GM18868 (cell line): ENCODE data around the gene PODNL1.

Experiments used
- ATAC-seq: cut with Tn5 transposase; IDR thresholded peaks from one replicate; pipeline ENCODE4 v1.9.1; 2021; ENCODE audit warnings: mild to moderate bottlenecking, moderate library complexity; ENCODE audit not compliant: unreplicated experiment

Gene PODNL1, protein sequence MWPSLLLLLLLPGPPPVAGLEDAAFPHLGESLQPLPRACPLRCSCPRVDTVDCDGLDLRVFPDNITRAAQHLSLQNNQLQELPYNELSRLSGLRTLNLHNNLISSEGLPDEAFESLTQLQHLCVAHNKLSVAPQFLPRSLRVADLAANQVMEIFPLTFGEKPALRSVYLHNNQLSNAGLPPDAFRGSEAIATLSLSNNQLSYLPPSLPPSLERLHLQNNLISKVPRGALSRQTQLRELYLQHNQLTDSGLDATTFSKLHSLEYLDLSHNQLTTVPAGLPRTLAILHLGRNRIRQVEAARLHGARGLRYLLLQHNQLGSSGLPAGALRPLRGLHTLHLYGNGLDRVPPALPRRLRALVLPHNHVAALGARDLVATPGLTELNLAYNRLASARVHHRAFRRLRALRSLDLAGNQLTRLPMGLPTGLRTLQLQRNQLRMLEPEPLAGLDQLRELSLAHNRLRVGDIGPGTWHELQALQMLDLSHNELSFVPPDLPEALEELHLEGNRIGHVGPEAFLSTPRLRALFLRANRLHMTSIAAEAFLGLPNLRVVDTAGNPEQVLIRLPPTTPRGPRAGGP

DNA sequence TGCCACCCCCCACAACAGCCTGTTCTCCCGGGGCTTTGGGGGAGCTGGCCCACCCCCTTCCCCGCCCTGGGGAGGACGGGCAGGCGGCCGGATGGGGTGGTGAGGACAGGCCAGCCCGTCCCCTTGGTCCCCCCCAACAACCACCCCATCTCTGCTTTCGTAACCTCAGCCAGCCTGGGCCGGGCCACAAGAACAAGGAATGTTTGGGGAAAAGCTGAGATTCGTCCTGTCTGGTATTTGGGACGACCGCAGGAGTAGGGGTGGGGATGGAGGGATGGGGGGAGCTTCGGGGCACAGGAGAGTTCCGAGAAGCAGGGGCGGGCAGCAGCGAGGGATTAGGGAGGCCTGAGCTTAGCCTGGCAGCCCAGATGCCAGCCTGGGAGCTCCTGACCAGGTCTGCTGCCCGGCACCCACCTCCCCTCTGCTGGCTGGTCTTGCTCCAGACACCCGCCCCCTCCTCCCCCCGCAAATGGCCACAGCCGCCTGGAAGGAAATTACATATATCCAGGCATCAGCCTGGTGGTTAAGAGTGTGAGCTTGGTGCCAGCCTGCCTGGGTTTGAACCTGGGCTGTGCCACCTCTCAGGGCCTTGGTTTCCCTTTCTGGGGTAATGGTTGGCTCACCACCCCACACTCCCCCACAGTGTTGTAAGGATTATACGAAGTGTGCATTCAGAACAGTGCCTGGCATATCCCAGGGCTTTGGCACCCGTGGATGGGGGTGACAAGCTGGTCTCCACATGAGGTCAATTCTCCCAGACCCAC is at the start of gene PODNL1:
Gene PODNL1, minus strand, starts transcription at position 117 of the 764 bp plus-strand sequence. CDS start 236 bp downstream, outside the sequence.
- no peak for ATAC-seq

DNA sequence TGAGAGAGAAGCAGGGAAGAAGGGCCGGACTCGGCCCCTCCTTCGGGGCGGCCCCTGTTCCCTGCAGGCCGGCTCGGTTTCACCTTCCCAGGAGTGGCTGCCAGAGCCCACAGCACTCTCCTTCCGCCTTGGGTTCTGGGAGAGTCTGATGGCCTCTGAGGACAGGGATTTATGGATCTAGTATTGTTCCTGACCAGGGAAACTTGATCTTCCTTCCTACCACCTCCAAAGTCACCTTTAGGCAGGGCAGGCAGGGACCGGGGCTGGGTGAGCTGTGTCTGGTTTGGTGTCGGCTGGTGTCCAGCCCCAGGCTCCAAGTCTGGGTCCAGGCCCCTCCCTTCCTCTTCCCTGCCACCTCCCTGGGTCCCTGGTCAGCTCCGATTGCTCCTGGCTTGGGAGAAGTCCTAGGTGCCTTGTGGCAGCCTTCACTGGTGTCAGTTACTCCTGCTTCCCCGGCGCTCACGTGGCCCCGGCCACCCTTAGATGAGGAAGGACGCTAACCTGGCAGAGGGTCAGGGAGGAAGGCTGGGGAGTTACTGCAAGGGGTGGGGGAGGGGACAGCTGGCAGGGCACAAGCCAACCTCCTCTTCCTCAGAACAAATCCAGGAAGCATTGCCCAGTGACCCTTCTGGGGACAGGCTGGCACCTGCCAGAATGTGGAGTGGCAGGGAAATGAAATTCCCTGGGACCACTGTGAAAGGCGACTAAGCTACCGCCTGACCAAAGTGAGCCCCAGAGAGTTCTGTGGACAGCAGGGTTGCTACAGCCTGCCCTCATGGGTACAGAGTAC is 49.1 kb upstream of the PODNL1 start:
- no peak for ATAC-seq

DNA sequence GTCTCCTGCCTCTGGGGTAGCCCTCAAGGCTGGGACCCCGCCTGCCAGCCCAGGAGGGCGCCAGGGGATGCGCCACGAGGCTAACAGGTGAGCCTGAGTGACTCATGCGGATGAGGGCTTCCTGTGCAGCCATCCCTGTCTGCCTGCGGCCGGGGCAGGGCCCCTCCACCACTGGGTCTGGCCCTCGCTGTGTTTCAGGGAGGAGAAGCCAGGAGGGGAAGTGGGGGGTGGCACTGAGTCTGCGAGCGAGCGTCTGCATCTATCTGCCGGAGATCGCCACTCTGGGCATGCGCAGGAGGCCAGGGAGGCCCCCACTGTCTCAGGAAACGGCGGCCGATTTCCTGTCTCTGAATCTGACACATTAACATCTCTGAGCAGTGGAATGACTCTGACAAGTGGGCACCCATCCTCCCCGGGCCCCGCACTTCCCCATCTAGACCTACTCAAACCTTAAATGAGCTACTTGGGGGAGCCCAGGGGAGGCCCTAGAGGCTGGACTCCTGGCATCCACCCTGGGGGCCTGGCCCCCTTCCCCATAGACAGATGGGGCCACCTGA is 48.2 kb upstream of the PODNL1 start:
- ATAC-seq = peak; percentile 76

DNA sequence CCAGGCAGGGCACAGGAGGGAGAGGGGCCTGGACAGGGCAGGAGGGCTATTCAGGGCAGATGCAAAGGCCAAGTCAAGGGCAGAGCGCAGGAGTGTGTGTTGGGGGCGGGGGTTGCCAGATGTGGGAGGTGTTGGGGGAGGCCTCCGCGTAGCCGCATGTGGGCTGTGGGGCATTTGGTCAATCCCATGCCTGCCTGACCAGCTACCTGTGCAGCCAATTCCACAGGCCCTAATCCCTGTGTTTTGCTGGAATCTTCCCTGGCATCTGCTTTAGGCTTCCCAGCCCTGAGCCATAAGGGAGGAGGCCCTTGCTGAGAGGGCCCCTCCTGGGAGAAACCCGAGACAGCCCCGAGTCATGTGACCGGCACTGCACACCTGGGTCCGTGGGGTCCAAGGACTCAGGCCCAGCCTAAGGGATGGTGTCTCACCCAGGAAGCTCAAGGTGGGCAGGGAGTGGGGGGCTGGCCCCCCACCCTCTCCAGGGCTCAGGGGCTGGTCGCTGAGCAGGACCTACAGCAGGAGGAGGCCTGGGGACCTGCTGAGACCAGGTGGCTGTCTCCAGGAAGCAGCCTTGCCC is 47.6 kb upstream of the PODNL1 start:
- ATAC-seq = peak; percentile 9

DNA sequence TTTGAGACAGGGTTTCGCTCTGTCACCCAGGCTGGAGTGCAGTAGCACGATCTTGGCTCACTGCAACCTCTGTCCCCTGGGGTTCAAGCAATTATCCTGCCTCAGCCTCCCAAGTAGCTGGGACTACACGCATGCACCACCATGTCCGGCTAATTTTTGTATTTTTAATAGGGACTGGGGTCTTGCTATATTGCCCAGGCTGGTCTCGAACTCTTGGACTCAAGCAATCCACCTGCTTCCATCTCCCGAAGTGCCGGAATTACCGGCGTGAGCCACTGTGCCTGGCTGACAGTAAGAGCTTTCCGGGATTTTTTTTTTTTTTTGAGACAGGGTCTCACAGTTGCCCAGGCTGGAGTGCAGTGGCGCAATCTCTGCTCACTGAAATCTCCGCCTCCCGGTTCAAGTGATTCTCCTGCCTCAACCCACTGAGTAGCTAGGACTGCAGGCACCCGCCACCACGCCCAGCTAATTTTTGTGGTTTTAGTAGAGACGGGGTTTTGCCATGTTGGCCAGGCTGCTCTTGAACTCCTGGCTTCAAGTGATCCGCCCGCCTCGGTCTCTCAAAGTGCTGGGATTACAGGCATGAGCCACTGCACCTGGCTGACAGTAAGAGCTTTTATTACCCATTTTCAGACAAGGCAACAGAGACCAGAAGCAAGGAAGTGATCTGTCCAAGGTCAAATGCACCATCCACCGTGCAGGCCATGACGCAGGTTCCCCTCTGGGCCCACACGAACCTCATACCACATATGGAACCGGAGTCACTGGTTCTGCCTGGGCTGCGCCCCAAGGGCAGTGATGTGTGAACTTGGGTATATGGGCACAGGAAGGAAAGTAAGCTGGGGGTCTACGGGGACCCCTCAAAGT is 46.9 kb upstream of the PODNL1 start:
- no peak for ATAC-seq

DNA sequence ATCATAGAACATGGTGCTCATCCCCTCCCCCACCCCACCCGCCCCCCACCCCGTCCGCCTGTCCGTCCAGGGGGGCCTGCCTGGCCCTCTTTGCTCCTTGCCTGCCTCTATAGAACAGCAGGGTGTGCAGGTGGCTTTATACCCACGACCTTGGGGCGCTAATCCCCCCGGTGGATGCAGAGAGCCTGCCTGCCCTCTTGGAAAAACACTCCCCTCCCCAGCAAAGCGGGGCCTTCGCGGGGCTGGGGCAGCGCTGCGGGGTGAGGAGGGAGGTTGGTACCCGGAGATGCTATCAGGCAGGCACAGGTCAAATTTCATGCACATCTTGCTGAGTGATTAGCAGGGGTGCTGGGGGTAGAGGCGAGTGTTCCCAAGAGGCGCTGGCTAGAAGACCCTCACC is 46.0 kb upstream of the PODNL1 start:
- no peak for ATAC-seq

DNA sequence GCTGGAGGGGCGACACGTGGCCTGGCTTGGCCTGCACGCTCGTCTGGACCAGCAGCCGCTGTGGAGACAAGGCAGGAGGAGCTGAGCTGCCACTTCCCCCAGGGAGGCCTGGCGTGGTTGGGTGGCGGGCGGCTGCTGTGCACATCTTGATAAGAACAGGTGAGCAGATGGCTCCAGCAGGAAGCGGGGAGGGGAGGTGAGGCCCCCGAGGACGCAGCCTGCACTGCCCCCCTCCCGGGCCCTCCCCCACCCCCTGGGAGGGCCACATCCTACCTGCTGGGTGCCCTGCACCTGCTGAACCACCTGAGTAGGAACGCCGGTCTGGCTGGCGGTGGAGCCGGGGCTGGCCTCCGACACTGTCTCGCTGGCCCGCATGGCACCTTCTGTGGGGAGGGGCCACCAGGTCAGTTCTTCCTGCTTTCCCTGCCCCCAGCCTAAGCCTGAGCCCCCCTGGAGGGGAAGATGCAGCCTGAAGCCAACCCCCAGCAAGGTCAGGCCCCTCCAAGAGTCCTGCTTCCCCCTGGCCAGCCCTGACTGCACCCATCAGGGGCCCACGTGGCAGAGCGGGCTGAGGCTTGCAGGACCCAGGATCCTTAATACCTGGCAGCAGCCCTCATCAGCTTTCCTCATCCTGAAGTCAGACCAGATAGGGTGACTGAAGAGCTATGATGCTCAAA is 45.1 kb upstream of the PODNL1 start:
- no peak for ATAC-seq

DNA sequence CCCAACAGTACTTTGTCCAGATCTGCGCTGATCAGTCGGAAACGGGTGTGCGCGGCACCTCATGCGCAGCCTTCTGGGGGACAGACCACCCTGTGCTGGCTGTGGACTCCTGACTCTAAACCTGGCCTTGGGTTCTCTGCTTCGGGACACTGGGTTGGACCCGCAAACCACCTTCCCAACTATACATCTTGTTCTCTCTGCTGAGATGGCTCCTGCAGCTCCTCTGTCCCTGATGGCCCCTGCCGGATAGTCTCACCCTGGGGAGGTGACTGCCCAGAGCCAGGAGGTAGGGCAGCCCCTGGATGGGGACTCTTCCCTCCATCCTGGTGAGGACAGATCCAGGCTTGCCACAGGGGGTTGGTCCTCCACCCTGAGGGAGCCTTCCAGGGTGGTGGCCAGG is 44.6 kb upstream of the PODNL1 start:
- no peak for ATAC-seq

DNA sequence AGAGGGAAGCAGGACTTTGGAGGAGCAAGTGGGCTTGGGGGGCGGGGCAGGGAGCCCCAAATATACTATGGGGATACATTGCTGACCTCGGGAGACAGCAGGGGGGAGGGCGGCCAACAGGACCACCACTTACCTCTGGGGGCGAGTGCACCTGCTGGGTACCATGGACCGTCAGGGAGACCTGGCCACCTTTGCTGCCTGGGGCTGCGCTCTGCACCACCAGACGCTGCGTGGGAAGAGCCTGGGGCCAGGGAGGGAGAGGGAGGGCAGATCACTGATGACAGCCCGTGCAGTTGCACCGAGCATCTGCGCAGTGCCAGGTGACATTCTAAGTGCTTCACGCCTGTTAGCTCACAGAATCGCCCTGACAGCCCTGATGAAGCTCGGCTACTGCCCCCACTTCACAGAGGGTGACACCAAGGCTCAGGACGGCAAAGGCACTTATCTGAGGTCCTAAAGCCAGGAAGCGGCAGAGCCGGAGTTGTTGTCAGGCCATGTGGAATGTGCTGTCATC is 43.8 kb upstream of the PODNL1 start:
- ATAC-seq = no peak

DNA sequence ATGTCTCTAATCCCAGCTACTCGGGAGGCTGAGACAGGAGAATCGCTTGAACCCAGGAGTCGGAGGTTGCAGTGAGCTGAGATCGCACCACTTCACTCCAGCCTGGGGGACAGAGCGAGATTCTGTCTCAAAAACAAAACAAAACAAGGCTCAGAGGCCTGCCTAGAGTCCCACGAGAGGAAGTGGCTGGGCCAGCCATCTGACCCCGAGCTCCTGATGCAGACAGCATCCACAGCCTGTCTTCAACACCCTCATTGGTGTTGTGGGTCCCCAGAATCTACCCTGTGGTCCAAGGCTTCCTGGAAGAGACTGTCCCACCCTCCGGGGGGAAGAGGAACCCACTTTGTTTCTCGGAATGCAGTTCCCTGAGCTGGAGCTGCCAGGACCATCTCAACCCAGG is 43.2 kb upstream of the PODNL1 start:
- no peak for ATAC-seq

DNA sequence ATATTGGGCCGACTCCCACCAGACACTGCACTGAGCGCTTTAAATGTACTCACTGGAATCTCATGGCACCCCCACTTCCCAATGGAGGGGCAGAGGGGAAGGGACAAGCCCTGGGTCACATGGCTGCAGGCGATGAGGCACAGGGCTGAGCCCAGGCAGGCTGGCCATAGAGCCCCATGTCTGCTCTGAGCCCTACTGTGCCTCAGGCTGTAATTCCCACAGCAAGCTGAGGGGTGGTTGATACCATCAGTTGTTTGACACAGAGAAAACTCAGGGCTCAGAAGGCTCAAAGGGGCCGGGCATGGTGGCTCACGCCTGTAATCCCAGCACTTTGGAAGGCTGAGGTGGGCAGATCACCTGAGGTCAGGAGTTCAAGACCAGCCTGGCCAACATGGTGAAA is 42.8 kb upstream of the PODNL1 start:
- no peak for ATAC-seq

DNA sequence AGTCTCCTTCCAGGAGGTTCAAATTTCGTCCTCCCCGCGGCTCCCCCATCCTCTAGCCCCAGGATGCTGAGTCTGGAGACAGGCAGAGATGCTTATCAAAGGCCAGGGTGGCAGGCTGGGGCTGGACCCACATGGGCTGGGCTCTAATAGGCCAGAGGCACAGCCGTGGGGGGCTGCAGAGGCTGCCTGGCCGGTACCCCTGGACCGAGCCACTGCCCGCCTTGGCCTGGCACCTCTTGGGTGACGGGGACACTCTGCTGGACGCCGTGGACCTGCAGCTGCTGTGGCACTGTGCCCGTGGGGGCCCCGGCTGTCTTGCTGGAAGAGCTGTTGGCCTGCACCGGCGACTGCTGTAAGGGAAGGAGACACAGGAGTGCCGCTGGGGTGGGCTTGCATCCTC is 42.1 kb upstream of the PODNL1 start:
- no peak for ATAC-seq

DNA sequence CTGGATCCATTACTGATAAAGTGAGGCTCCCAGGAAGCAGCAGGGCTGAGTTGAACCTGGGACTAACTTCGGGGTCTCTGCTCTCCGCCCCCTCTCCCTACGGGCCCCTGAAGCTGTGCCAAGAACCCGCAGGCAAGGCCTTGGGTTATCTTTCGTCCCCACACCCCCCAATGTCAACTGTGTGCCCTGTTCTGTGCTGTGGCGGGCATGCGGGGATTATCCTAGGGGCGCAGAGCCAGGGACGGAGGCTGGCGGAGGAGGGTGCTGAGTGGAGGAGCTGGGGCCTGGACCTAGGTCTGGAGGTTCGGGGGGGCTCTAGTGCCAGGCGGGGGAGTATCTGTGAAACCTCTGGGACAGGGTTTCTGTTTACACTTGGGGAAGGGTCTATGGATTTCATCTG is 41.5 kb upstream of the PODNL1 start:
- no peak for ATAC-seq

DNA sequence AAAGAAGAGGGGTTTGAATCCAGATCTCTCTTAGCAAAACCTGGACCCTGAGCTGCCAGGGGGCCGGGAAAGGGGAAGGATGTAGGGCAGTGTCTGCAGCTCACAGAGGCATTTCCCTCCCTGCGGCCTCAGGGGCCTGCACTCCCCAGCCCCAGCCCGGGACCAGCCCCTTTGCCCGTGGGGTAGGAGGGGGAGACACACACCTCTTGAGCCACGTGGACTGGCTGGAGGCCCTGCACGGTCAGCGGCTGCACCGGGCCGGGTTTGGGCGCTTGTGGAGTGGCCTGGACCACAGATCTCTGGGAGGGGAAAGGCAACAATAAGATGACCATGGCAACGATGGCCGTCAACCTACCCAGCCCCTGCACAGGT is 41.0 kb upstream of the PODNL1 start:
- no peak for ATAC-seq

DNA sequence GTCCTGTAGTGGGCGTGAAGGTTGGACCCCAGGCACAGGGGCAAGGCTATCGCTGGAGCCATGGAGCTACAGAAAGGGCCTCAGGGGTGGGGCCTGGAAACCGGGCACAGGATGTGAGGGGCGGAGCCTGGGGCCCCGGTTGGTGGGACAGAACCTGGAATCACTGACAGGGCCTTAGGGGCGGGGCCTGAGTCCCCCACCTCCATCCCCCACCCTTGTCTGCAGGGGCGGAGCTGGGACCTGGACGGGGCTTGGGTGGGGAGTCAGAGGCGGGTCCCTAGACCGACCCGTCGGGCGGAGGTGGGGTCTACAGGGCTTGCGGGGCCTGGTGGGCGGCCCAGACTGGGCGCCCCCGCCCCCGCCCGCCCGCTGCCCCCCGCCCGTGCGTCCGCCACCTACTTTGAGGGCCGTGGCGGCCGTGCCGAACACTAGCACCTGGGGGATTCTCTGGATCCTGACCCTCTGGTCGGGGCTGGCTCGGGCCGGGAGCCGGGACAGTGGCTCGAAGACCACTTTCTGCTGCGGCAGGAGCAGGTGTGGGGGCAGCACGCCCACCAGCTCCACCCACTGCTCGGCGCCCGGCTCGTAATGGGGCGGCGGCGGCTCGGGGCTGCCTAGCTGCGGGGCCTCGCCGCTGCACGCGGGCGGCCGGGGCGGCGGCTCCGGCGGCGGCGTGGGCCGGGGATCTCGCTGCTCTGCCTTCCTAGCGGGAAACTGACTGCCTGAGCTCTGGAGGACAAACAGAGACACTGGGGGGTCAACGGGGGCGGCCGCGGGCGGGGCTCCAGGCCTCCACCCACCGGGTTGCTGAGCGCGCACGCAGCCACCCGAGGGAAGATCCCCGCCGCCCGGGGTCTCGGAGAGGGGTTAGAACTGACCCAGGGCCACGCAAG is 40.4 kb upstream of the PODNL1 start:
- no peak for ATAC-seq

DNA sequence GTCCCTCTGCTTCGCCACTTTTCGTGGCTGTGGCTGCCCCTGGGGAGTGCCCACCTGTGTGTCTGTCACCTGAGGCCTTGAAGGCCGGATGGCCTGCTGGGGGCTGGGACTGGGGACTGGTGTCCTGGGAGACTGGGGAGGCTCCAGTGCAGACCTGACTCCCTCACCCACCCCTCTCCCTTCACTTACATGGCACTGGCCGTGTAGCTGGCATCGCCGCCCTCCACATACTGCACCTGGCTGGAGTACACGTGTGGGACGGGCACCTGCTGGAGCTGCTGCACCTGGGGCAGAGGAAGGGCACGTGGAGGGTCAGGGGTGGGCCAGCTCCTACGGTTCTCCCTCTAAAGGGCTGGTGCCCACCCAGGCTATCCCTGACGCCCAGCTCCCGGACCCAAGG is 39.6 kb upstream of the PODNL1 start:
- no peak for ATAC-seq

DNA sequence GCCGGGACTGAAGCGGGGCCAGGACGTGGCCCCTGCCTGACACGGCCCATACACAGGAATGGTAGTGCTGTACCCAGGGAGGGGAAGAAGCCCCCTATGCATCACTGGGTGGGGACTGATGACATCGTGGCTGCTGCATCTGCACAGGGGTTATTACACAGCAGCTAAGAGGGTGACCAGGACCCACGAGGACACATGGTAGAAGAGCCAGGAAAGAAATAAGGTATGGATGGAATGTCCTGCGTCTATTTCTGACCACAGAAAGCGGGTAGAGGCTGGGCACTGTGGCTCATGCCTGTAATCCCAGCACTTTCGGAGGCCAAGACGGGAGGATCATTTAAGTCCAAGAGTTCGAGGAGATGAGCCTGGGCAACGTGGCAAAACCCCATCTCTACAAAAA is 38.2 kb upstream of the PODNL1 start:
- no peak for ATAC-seq

DNA sequence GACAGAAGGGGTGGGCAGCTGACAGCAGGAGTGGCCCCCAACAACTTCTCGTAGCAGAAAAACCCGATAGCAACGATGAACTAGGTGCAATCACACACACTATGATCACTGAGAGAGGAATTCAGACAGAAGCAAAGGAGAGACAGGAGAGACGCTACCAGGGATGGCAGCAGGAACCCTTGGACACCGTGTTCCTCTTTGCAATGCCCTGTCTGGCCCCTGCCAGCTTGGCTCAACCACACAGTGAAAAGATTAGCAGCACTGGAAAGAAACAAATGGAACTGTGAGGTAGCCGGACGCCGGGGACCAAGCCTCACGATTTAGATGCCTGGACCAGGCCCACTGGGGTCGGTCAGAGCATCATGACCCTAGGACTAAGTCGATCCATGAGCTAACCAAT is 37.7 kb upstream of the PODNL1 start:
- ATAC-seq = no peak
